Upper lobe of left lung (tissue), 4 donors: ENCODE measurements around the gene NT5DC1.

Source experiments
- EP300 ChIP-seq, 4 donors: sonication (generic); formaldehyde crosslinking; IDR thresholded peaks; one replicate each; pipeline ENCODE4 v1.5.1; 2017; ENCODE audit warnings: antibody characterized with exemption in 4 of 4, control low read depth in 2 of 4
- POLR2A ChIP-seq, 4 donors: fragments of 450-650 bp; IDR thresholded peaks; one replicate each; pipeline ENCODE4 v1.5.1; 2016 to 2017; ENCODE audit warnings: antibody characterized with exemption in 4 of 4, mild to moderate bottlenecking in 2 of 4
- POLR2AphosphoS5 ChIP-seq, 2 donors: sonication (generic); formaldehyde crosslinking; IDR thresholded peaks; one replicate each; pipeline ENCODE4 v1.5.1; 2017; ENCODE audit warnings: antibody characterized with exemption in 2 of 2
- TF ChIP-seq, protein P1 (sequence below), 6 experiments: fragments of 450-650 bp in 4 of 6; fragments of 200-600 bp in 2 of 6; sonication (generic) in 2 of 6; IDR thresholded peaks; one replicate each; pipeline ENCODE4 v1.5.1; 2016 to 2019; ENCODE audit warnings: antibody characterized with exemption in 6 of 6

- TF ChIP-seq POLR2AphosphoS5 (IDR thresholded peaks at IDR 0.05) (no peak), POLR2A (IDR thresholded peaks at IDR 0.05) (no peak), EP300 (IDR thresholded peaks at IDR 0.05) (no peak)
- TF ChIP-seq, protein P1, sequence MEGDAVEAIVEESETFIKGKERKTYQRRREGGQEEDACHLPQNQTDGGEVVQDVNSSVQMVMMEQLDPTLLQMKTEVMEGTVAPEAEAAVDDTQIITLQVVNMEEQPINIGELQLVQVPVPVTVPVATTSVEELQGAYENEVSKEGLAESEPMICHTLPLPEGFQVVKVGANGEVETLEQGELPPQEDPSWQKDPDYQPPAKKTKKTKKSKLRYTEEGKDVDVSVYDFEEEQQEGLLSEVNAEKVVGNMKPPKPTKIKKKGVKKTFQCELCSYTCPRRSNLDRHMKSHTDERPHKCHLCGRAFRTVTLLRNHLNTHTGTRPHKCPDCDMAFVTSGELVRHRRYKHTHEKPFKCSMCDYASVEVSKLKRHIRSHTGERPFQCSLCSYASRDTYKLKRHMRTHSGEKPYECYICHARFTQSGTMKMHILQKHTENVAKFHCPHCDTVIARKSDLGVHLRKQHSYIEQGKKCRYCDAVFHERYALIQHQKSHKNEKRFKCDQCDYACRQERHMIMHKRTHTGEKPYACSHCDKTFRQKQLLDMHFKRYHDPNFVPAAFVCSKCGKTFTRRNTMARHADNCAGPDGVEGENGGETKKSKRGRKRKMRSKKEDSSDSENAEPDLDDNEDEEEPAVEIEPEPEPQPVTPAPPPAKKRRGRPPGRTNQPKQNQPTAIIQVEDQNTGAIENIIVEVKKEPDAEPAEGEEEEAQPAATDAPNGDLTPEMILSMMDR (IDR thresholded peaks at IDR 0.05): no peak
These were observed 5.5 kb downstream of the NT5DC1 start for GRCh38 chr6:116106146-116106545.
